ENCODE results near the gene TMEM50A.
"Not testable (repeated sequence)": the region's sequence is repeated elsewhere in the genome, so short reads cannot be mapped to it uniquely, and the experiment has no call there.

TMEM50A gene

GRCh38 chr1:25324407-25324806 lies 13.7 kb upstream of the TMEM50A start:
- DNase-seq (ENCODE audit: low spot score); CTCF ChIA-PET; H3K27ac ChIP-seq; POLR2A ChIA-PET (ENCODE audit: low non-redundant PET): not testable (repeated sequence)

DNA sequence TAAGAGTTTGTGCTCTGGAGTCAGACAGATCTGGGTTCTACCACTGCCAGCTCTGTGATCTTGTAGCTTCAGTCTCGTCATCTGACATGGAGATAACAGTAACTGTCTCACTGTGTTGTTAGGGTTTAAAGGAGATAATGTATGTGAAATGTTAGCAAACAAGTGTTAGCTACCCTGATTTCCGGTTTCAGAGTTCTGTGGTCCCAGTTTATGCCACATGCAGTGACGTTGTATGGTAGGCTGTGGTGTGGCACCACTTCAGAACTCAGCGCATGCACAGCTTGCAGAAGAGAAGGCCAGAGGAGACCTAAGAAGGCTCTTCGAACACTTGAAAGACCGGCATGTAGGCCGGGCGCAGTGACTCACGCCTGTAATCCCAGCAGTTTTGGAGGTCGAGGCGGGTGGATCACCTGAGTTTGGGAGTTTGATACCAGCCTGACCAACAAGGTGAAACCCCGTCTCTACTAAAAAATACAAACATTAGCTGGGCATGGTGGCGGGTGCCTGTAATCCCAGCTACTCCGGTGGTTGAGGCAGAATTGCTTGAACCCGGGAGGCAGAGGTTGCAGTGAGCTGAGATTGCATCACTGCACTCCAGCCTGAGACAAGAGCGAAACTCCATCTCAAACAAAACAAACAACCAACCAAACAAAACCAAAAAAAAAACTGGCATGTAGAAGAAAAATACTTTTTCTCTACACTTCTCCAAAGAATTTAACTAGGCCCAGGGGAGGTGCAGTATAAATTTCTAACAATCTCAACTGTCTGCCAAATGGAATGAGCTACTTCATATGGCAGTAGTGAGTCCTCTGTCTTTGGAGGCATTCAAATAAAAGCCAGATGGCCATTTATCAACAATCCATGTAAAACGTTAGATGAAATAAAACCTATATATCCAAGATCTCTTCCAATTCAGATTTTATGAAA lies 10.0 kb upstream of the TMEM50A start:
- DNase-seq (ENCODE audit: low spot score); H3K27ac ChIP-seq; CTCF ChIA-PET; POLR2A ChIA-PET (ENCODE audit: low non-redundant PET): not testable (repeated sequence)

- CTCF ChIA-PET; POLR2A ChIA-PET (ENCODE audit: low non-redundant PET); DNase-seq (ENCODE audit: low spot score); H3K27ac ChIP-seq: not testable (repeated sequence)
Measured at GRCh38 chr1:25328791-25329185, 9.3 kb upstream of the TMEM50A start.

GRCh38 chr1:25329336-25329735 lies 8.8 kb upstream of the TMEM50A start:
- CTCF ChIA-PET; DNase-seq (ENCODE audit: low spot score); POLR2A ChIA-PET (ENCODE audit: low non-redundant PET); H3K27ac ChIP-seq: not testable (repeated sequence)

DNA sequence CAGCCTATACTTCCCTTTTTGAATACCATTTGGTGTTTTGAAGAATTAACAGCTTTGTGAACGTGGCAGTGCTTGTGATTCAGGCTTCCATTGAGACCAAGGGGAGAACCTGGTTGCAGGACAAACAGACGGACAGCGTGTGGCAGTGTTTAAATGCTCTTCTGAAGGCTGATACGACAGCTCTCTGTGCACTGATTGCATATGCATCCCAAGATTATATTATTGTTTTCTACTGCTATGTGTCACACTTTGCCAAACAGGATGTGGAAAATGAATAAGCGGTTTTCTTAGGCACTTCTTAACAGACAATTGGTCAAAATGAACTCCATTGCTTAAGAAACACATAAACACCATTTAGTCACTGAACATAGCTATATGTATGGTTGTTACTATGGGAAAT lies 8.2 kb upstream of the TMEM50A start:
- H3K27ac ChIP-seq; POLR2A ChIA-PET (ENCODE audit: low non-redundant PET); CTCF ChIA-PET: not testable (repeated sequence)
- peak; percentile 23 for TF ChIP-seq CTCF (conservative IDR thresholded peaks at IDR 0.05; ENCODE audit: low read depth)
- DNase-seq (ENCODE audit: low spot score), result peak; percentile 47

DNA sequence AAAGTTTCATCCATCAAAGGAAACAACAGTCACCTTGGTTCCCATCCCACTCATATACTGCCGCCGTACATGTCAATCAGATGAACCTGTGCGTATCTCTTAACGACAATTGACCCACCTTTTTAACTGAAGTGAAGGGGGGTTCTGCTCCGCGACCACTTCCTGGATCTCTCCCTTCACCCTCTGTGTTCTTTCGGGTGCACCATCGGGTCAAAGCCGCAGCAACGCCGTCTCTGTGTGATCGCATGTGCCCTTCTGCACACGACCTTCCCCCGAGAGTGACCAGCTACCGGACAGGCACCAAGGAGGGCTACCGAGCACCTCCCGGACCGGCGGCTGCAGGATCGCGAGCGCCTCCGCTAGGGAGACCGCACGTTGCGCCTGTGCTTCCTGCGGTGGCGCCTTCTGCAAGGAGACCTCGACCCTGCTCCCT lies 1.2 kb upstream of the TMEM50A start:
- TF ChIP-seq CTCF (conservative IDR thresholded peaks at IDR 0.05; ENCODE audit: low read depth), result peak; percentile 17
- DNase-seq (ENCODE audit: low spot score); H3K27ac ChIP-seq; POLR2A ChIA-PET (ENCODE audit: low non-redundant PET); CTCF ChIA-PET: not testable (repeated sequence)

DNA sequence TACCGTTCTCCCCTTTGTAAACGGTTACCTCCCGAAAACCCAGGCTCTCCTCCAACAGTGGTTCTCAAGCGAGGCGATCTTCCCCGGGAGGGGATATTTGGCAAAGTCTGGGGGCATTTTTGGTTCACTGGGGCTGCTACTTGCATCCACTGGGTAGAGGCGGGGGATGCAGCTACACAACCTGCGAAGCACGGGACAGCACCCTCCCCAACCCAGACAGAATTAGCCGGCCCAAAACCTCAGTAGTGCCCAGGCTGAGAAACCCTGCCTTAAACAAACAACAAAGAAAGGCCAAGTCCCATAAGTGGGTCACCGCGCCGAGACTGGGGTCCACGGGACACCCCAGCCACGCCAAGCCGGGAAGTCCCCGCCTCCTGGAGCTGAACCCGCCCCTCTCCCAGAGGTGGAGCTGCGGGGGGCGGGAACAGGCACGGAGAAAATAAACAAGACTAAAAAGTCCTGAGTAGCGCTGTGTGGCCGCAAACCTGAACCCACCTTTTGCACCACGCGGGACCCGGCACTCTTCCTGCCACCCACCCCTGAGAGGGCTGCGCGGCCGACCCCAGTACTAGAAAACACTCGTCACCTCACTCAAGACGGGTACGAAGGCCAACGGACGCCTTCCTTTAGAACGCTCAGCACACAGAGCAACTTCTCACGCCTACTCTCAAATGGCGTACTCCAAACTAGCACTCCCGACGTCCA lies 499 bp upstream of the TMEM50A start:
- H3K27ac ChIP-seq, result peak overlapping the region; percentile 99
- CTCF ChIA-PET; POLR2A ChIA-PET (ENCODE audit: low non-redundant PET); DNase-seq (ENCODE audit: low spot score): not testable (repeated sequence)

DNA sequence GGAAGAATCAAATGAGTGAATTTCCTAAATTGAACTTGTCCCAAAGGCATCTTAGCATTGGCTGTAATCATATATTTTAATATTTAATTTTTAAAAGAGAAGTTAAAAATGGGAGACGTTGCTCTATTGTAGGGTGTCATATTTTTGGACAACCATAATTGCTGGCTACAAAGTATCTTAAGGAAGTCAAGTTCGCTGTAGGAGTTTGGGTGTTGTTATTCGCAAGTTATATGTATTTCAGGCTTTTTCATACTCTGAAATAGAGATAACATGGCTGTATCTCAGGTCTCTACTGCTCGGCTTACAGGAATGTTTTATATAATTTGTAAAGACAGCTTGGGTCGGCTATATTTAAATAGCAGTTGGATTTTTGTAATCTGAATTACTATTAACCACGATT lies 852 bp downstream of the TMEM50A start:
- peak overlapping the region; percentile 99 for H3K27ac ChIP-seq
- ChIA-PET CTCF (no interaction called here), POLR2A (ENCODE audit: low non-redundant PET) (interaction anchor here (0.7 kb wide), 1 partner anchor 243 kb away, joined by 3 read pairs; no protein-coding TSS in a partner anchor)
- DNase-seq (ENCODE audit: low spot score), result no peak
- TF ChIP-seq CTCF (conservative IDR thresholded peaks at IDR 0.05; ENCODE audit: low read depth), result no peak

- no peak for DNase-seq (ENCODE audit: low spot score)
- H3K27ac ChIP-seq, result peak overlapping the region; percentile 20; the same call in 1 of the 2 replicates
- no peak for TF ChIP-seq CTCF (conservative IDR thresholded peaks at IDR 0.05; ENCODE audit: low read depth)
- ChIA-PET CTCF (no interaction called here), POLR2A (ENCODE audit: low non-redundant PET) (no interaction called here)
Measured at GRCh38 chr1:25341746-25342145, 3.6 kb downstream of the TMEM50A start.
